Left lung (tissue), 10 donors: ENCODE data around the gene TBXA2R. TPM values are rescaled to one million over a fixed set of nuclear protein-coding genes. Genes with fewer than 3 reads are reported as not detected.

Source experiments
- ATAC-seq: fragments of 200-7000 bp; cut with Tn5 transposase; one replicate; pipeline ENCODE4 v1.9.1; 2020; ENCODE audit warnings: moderate library complexity
- DNase-seq, 4 donors: peaks; one replicate each; pipeline ENCODE4 v3.0.0-alpha.2; 2013 to 2020
- H3K27ac ChIP-seq, 2 donors: fragments of 200-600 bp; sonication (generic) in 1 of 2; one replicate each; pipeline versions ENCODE4 v1.5.0 to v1.8.0; 2020 to 2021
- H3K27me3 ChIP-seq, 2 donors: fragments of 200-600 bp; sonication (generic) in 1 of 2; one replicate each; pipeline versions ENCODE4 v1.5.0 to v1.8.0; 2020 to 2021
- H3K36me3 ChIP-seq, 2 donors: fragments of 200-600 bp; sonication (generic) in 1 of 2; one replicate each; pipeline versions ENCODE4 v1.5.0 to v1.8.0; 2020 to 2021
- H3K4me1 ChIP-seq, 2 donors: fragments of 200-600 bp; one replicate each; pipeline ENCODE4 v1.8.0; 2021
- H3K4me3 ChIP-seq, 2 donors: fragments of 200-600 bp; sonication (generic) in 1 of 2; one replicate each; pipeline versions ENCODE4 v1.5.0 to v1.8.0; 2020 to 2021; ENCODE audit warnings: mild to moderate bottlenecking in 1 of 2
- H3K9me3 ChIP-seq, 2 donors: fragments of 200-600 bp; sonication (generic) in 1 of 2; one replicate each; pipeline versions ENCODE4 v1.5.0 to v1.8.0; 2020 to 2021
- CTCF ChIP-seq, 2 donors: fragments of 200-600 bp; sonication (generic) in 1 of 2; IDR thresholded peaks; one replicate each; pipeline versions ENCODE4 v1.5.0 to v1.8.0; 2021; ENCODE audit warnings: antibody characterized with exemption in 2 of 2
- intact Hi-C, 2 donors: fragments of 100-400 bp; cut with DNase I; formaldehyde crosslinking; loops; one replicate each; pipeline versions ENCODE4 v1.11.2 to v1.14.2; 2022
- polyA plus RNA-seq, 6 donors: library from polyadenylated mRNA; unstranded; fragments of 120-200 nt; gene quantifications; one replicate each; pipeline ENCODE4 v1.2.1, GENCODE V29; 2013; ENCODE audit not compliant: insufficient read length in 6 of 6
- total RNA-seq, 2 donors: library from RNA; stranded (reverse); fragmentation: NEBNext Ultra II Directional; extraction: Animal tissue kit (Norgen Biotek cat#: 25700); gene quantifications; one replicate each; pipeline ENCODE4 v1.2.1, GENCODE V29; 2021
- donor health status: DM: no; HTN: yes; CAD: no.
- donor health status: DM: no; HTN: no; CAD: no.

Gene TBXA2R
- total and polyA plus RNA-seq, 8 donors: 1.8 to 7.9 (median 3.6) TPM

GRCh38 chr19:3595521-3596061 is 11.1 kb downstream of the TBXA2R start:
- Histone ChIP-seq H3K27me3 (no peaks in the 10 kb centered on the region), H3K27ac (no peak overlapping the region), H3K36me3 (no peaks in the 10 kb centered on the region), H3K9me3 (no peaks in the 10 kb centered on the region), H3K4me1 (no peaks in the 10 kb centered on the region), H3K4me3 (no peak overlapping the region)
- ATAC-seq: no peak
- DNase-seq: no peak
- TF ChIP-seq CTCF (IDR thresholded peaks at IDR 0.05): no peak
- intact Hi-C loops: no loop called here

- no peaks in the 10 kb centered on the region for H3K36me3 ChIP-seq
- no peaks in the 10 kb centered on the region for H3K27me3 ChIP-seq
- H3K4me3 ChIP-seq: no peak overlapping the region
- H3K27ac ChIP-seq: no peak overlapping the region
- H3K9me3 ChIP-seq: no peaks in the 10 kb centered on the region
- DNase-seq: no peak
- no peak for ATAC-seq
- no peaks in the 10 kb centered on the region for H3K4me1 ChIP-seq
- no peak for TF ChIP-seq CTCF (IDR thresholded peaks at IDR 0.05)
- intact Hi-C loops: no loop called here
Measured at GRCh38 chr19:3593156-3593555, 13.5 kb downstream of the TBXA2R start.

- Histone ChIP-seq H3K4me1 (no peaks in the 10 kb centered on the region), H3K4me3 (no peak overlapping the region), H3K9me3 (no peaks in the 10 kb centered on the region), H3K36me3 (no peaks in the 10 kb centered on the region), H3K27ac (no peak overlapping the region), H3K27me3 (peaks cover 0 to under 1% of the 10 kb centered on the region in 2 donors)
- intact Hi-C loops: no loop called here
- ATAC-seq (no peak), DNase-seq (no peak)
- no peak for TF ChIP-seq CTCF (IDR thresholded peaks at IDR 0.05)
Measured at GRCh38 chr19:3591876-3592613, 14.6 kb downstream of the TBXA2R start.

GRCh38 chr19:3590991-3591659 is 15.6 kb downstream of the TBXA2R start:
- DNase-seq: no peak
- no peak for ATAC-seq
- Histone ChIP-seq H3K27ac (no peak overlapping the region), H3K27me3 (peaks cover 2 to 10% of the 10 kb centered on the region in 2 donors), H3K4me3 (no peak overlapping the region), H3K4me1 (no peaks in the 10 kb centered on the region), H3K36me3 (no peaks in the 10 kb centered on the region), H3K9me3 (no peaks in the 10 kb centered on the region)
- intact Hi-C loops: no loop called here
- TF ChIP-seq CTCF (IDR thresholded peaks at IDR 0.05): no peak

GRCh38 chr19:3589949-3590348 is 16.7 kb downstream of the TBXA2R start:
- no peaks in the 10 kb centered on the region for H3K36me3 ChIP-seq
- no peak for DNase-seq
- no peak for ATAC-seq
- intact Hi-C loops: no loop called here
- TF ChIP-seq CTCF (IDR thresholded peaks at IDR 0.05): no peak
- peaks cover 0 to 6% of the 10 kb centered on the region in 2 donors for H3K4me1 ChIP-seq
- H3K27ac ChIP-seq: no peak overlapping the region
- no peaks in the 10 kb centered on the region for H3K9me3 ChIP-seq
- peaks cover 12 to 21% of the 10 kb centered on the region in 2 donors for H3K27me3 ChIP-seq
- H3K4me3 ChIP-seq: no peak overlapping the region
